Measurements from ENCODE around the gene UBE2L6. TPM values are rescaled to one million over a fixed set of nuclear protein-coding genes. Genes with fewer than 3 reads are reported as not detected.
A peak's percentile ranks its signal among the peaks of the same experiment; 100 is the strongest.

Gene UBE2L6
- total RNA-seq, 2 donors from 2014 or later: 8.1 to 11.3 TPM

- H3K9ac ChIP-seq (ENCODE audit: extremely low read depth, low read length, poor library complexity, severe bottlenecking): no peak overlapping the region
- peaks cover 45% of the 10 kb centered on the region for H3K27me3 ChIP-seq (ENCODE audit: control insufficient read depth, insufficient read depth, low read length, poor library complexity, severe bottlenecking)
- Mint-ChIP-seq H3K9me3 (no peaks in the 10 kb centered on the region), H3K27ac (no peak overlapping the region), H3K27me3 (ENCODE audit: insufficient read depth) (peaks cover 50% of the 10 kb centered on the region), H3K4me1 (peaks cover 7% of the 10 kb centered on the region), H3K36me3 (ENCODE audit: low read depth) (no peaks in the 10 kb centered on the region), H3K4me3 (peak overlapping the region; percentile 71)
- H3K4me1 ChIP-seq (ENCODE audit: control insufficient read depth, insufficient read depth, low read length): no peaks in the 10 kb centered on the region
- peak overlapping the region; percentile 81 for H3K4me3 ChIP-seq (ENCODE audit: low read length)
- peak; percentile 87 for DNase-seq
- no peak for TF ChIP-seq CTCF (conservative IDR thresholded peaks at IDR 0.05)
- WGBS, 2 experiments (ENCODE audit: insufficient coverage in 1 of 2, insufficient read length in 1 of 2): 19 to 23% methylated on average over 23 to 35 of the region's 35 CpGs
- H3K36me3 ChIP-seq (ENCODE audit: control insufficient read depth, insufficient read depth, low read length): no peaks in the 10 kb centered on the region
- H3K27ac ChIP-seq (ENCODE audit: low read depth, low read length): no peak overlapping the region
- H3K9me3 ChIP-seq (ENCODE audit: control insufficient read depth, low read length): no peaks in the 10 kb centered on the region
Measured at GRCh38 chr11:57513911-57514537, 53.4 kb downstream of the UBE2L6 start.

- H3K27me3 Mint-ChIP-seq (ENCODE audit: insufficient read depth): peaks cover 48% of the 10 kb centered on the region
- H3K9me3 ChIP-seq (ENCODE audit: control insufficient read depth, low read length): no peaks in the 10 kb centered on the region
- H3K4me3 ChIP-seq (ENCODE audit: low read length): no peak overlapping the region
- no peak for TF ChIP-seq CTCF (conservative IDR thresholded peaks at IDR 0.05)
- WGBS, 2 experiments (ENCODE audit: insufficient coverage in 1 of 2, insufficient read length in 1 of 2): 65 to 80% methylated on average over 1 of the region's 1 CpG
- H3K4me1 Mint-ChIP-seq: peaks cover 7% of the 10 kb centered on the region
- no peaks in the 10 kb centered on the region for H3K36me3 ChIP-seq (ENCODE audit: control insufficient read depth, insufficient read depth, low read length)
- no peak for DNase-seq
- H3K4me1 ChIP-seq (ENCODE audit: control insufficient read depth, insufficient read depth, low read length): no peaks in the 10 kb centered on the region
- peak overlapping the region; percentile 71 for H3K4me3 Mint-ChIP-seq
- H3K9me3 Mint-ChIP-seq: no peaks in the 10 kb centered on the region
- no peak overlapping the region for H3K27ac ChIP-seq (ENCODE audit: low read depth, low read length)
- no peaks in the 10 kb centered on the region for H3K36me3 Mint-ChIP-seq (ENCODE audit: low read depth)
- H3K27me3 ChIP-seq (ENCODE audit: control insufficient read depth, insufficient read depth, low read length, poor library complexity, severe bottlenecking): peaks cover 45% of the 10 kb centered on the region
- H3K9ac ChIP-seq (ENCODE audit: extremely low read depth, low read length, poor library complexity, severe bottlenecking): no peak overlapping the region
- H3K27ac Mint-ChIP-seq: no peak overlapping the region
Measured at GRCh38 chr11:57513452-57513795, 54.0 kb downstream of the UBE2L6 start.

- Mint-ChIP-seq H3K4me1 (peaks cover 7% of the 10 kb centered on the region), H3K4me3 (no peak overlapping the region), H3K9me3 (no peaks in the 10 kb centered on the region), H3K36me3 (ENCODE audit: low read depth) (no peaks in the 10 kb centered on the region), H3K27ac (no peak overlapping the region), H3K27me3 (ENCODE audit: insufficient read depth) (peaks cover 47% of the 10 kb centered on the region)
- DNase-seq: no peak
- no peak for TF ChIP-seq CTCF (conservative IDR thresholded peaks at IDR 0.05)
- H3K36me3 ChIP-seq (ENCODE audit: control insufficient read depth, insufficient read depth, low read length): no peaks in the 10 kb centered on the region
- H3K27ac ChIP-seq (ENCODE audit: low read depth, low read length): no peak overlapping the region
- no peak overlapping the region for H3K4me3 ChIP-seq (ENCODE audit: low read length)
- H3K27me3 ChIP-seq (ENCODE audit: control insufficient read depth, insufficient read depth, low read length, poor library complexity, severe bottlenecking): peaks cover 45% of the 10 kb centered on the region
- 89 to 92% methylated on average over 6 to 12 of the region's 12 CpGs for WGBS, 2 experiments (ENCODE audit: insufficient coverage in 1 of 2, insufficient read length in 1 of 2)
- no peaks in the 10 kb centered on the region for H3K9me3 ChIP-seq (ENCODE audit: control insufficient read depth, low read length)
- no peak overlapping the region for H3K9ac ChIP-seq (ENCODE audit: extremely low read depth, low read length, poor library complexity, severe bottlenecking)
- no peaks in the 10 kb centered on the region for H3K4me1 ChIP-seq (ENCODE audit: control insufficient read depth, insufficient read depth, low read length)
Measured at GRCh38 chr11:57512646-57513451, 54.6 kb downstream of the UBE2L6 start.

Data from endodermal cell (in vitro differentiated cells).